Neuron (in vitro differentiated cells): ENCODE measurements around the gene FEN1.

ENCODE experiments used
- H2AFZ ChIP-seq: one replicate; pipeline ENCODE4 v1.6.1; 2013; ENCODE audit warnings: low read depth, mild to moderate bottlenecking, inconsistent platforms, low read length, moderate library complexity
- H3K27me3 ChIP-seq: one replicate; pipeline ENCODE4 v1.6.1; 2013; ENCODE audit warnings: low read length; ENCODE audit not compliant: insufficient read depth
- H3K36me3 ChIP-seq: one replicate; pipeline ENCODE4 v1.6.1; 2013; ENCODE audit warnings: low read length; ENCODE audit not compliant: insufficient read depth
- H3K4me1 ChIP-seq: one replicate; pipeline ENCODE4 v1.6.1; 2013; ENCODE audit warnings: low read length; ENCODE audit not compliant: insufficient read depth
- H3K4me3 ChIP-seq: 2 replicates; pipeline ENCODE4 v1.5.1; 2013; ENCODE audit warnings: mild to moderate bottlenecking, low read length, moderate library complexity
- H3K9me3 ChIP-seq: one replicate; pipeline ENCODE4 v1.6.1; 2013; ENCODE audit warnings: low read length

Gene FEN1

GRCh38 chr11:61774411-61774810 lies 18.3 kb upstream of the FEN1 start:
- no peaks in the 10 kb centered on the region for H3K36me3 ChIP-seq
- H3K27me3 ChIP-seq = no peaks in the 10 kb centered on the region
- H3K4me1 ChIP-seq = peaks cover 30% of the 10 kb centered on the region
- no peak overlapping the region for H2AFZ ChIP-seq
- H3K4me3 ChIP-seq = no peak overlapping the region
- peaks cover 2% of the 10 kb centered on the region for H3K9me3 ChIP-seq

GRCh38 chr11:61775106-61775505 lies 17.6 kb upstream of the FEN1 start:
- H3K36me3 ChIP-seq = no peaks in the 10 kb centered on the region
- peaks cover 2% of the 10 kb centered on the region for H3K9me3 ChIP-seq
- H3K4me3 ChIP-seq = no peak overlapping the region
- H2AFZ ChIP-seq = no peak overlapping the region
- H3K27me3 ChIP-seq = no peaks in the 10 kb centered on the region
- H3K4me1 ChIP-seq = peaks cover 23% of the 10 kb centered on the region

- peaks cover 23% of the 10 kb centered on the region for H3K4me1 ChIP-seq
- H3K4me3 ChIP-seq = no peak overlapping the region
- H3K9me3 ChIP-seq = peaks cover 2% of the 10 kb centered on the region
- H2AFZ ChIP-seq = no peak overlapping the region
- H3K27me3 ChIP-seq = no peaks in the 10 kb centered on the region
- no peaks in the 10 kb centered on the region for H3K36me3 ChIP-seq
These were observed 16.8 kb upstream of the FEN1 start for GRCh38 chr11:61775606-61776554.

GRCh38 chr11:61776561-61777075 lies 16.1 kb upstream of the FEN1 start:
- Histone ChIP-seq H3K36me3 (no peaks in the 10 kb centered on the region), H3K4me3 (no peak overlapping the region), H2AFZ (no peak overlapping the region), H3K9me3 (peaks cover 2% of the 10 kb centered on the region), H3K4me1 (peaks cover 23% of the 10 kb centered on the region), H3K27me3 (no peaks in the 10 kb centered on the region)

- H3K4me3 ChIP-seq = no peak overlapping the region
- H3K27me3 ChIP-seq = no peaks in the 10 kb centered on the region
- H2AFZ ChIP-seq = no peak overlapping the region
- H3K9me3 ChIP-seq = peaks cover 2% of the 10 kb centered on the region
- H3K4me1 ChIP-seq = peaks cover 16% of the 10 kb centered on the region
- peaks cover under 1% of the 10 kb centered on the region for H3K36me3 ChIP-seq
These were observed 15.2 kb upstream of the FEN1 start for GRCh38 chr11:61777234-61778090.

- H3K36me3 ChIP-seq = peaks cover 2% of the 10 kb centered on the region
- H3K4me1 ChIP-seq = peaks cover 9% of the 10 kb centered on the region
- no peak overlapping the region for H2AFZ ChIP-seq
These were observed 14.3 kb upstream of the FEN1 start for GRCh38 chr11:61778357-61778886.

GRCh38 chr11:61778920-61779650 lies 13.6 kb upstream of the FEN1 start:
- Histone ChIP-seq H3K36me3 (peaks cover 2% of the 10 kb centered on the region), H2AFZ (no peak overlapping the region)

More at GRCh38 chr11:61778357-61778886, 14.3 kb upstream of the FEN1 start:
- no peak overlapping the region for H3K4me3 ChIP-seq
- peaks cover 2% of the 10 kb centered on the region for H3K9me3 ChIP-seq
- no peaks in the 10 kb centered on the region for H3K27me3 ChIP-seq

GRCh38 chr11:61779666-61780525 lies 12.8 kb upstream of the FEN1 start:
- no peaks in the 10 kb centered on the region for H3K27me3 ChIP-seq
- no peak overlapping the region for H3K4me3 ChIP-seq
- H2AFZ ChIP-seq = no peak overlapping the region
- no peaks in the 10 kb centered on the region for H3K4me1 ChIP-seq
- H3K36me3 ChIP-seq = peaks cover 2% of the 10 kb centered on the region
- peaks cover 2% of the 10 kb centered on the region for H3K9me3 ChIP-seq

More at GRCh38 chr11:61778920-61779650, 13.6 kb upstream of the FEN1 start:
- peaks cover 3% of the 10 kb centered on the region for H3K4me1 ChIP-seq
- H3K4me3 ChIP-seq = no peak overlapping the region
- H3K9me3 ChIP-seq = peaks cover 2% of the 10 kb centered on the region
- H3K27me3 ChIP-seq = no peaks in the 10 kb centered on the region

GRCh38 chr11:61780581-61781162 lies 12.0 kb upstream of the FEN1 start:
- Histone ChIP-seq H2AFZ (no peak overlapping the region), H3K4me1 (no peaks in the 10 kb centered on the region), H3K9me3 (peaks cover 2% of the 10 kb centered on the region), H3K36me3 (peaks cover 8% of the 10 kb centered on the region), H3K4me3 (no peak overlapping the region), H3K27me3 (no peaks in the 10 kb centered on the region)

- H3K9me3 ChIP-seq = peaks cover 2% of the 10 kb centered on the region
- H2AFZ ChIP-seq = no peak overlapping the region
- H3K27me3 ChIP-seq = no peaks in the 10 kb centered on the region
- H3K36me3 ChIP-seq = peaks cover 17% of the 10 kb centered on the region
- H3K4me1 ChIP-seq = no peaks in the 10 kb centered on the region
- H3K4me3 ChIP-seq = no peak overlapping the region
These were observed 11.1 kb upstream of the FEN1 start for GRCh38 chr11:61781585-61781984.

- Histone ChIP-seq H2AFZ (no peak overlapping the region), H3K4me3 (no peak overlapping the region), H3K4me1 (no peaks in the 10 kb centered on the region), H3K27me3 (no peaks in the 10 kb centered on the region), H3K36me3 (peaks cover 24% of the 10 kb centered on the region), H3K9me3 (no peaks in the 10 kb centered on the region)
These were observed 10.4 kb upstream of the FEN1 start for GRCh38 chr11:61782299-61782698.
